HS-5 (cell line): ENCODE data around the gene TMEM11.
"Not testable (repeated sequence)": the region's sequence is repeated elsewhere in the genome, so short reads cannot be mapped to it uniquely, and the experiment has no call there.

ENCODE experiments used
- DNase-seq: peaks from one replicate; pipeline ENCODE4 v3.0.0-alpha.2; 2012; ENCODE audit warnings: low read depth

TMEM11 gene

GRCh38 chr17:21242026-21242697, 28.2 kb upstream of the TMEM11 start:
- no peak for DNase-seq

GRCh38 chr17:21241564-21241963, 27.6 kb upstream of the TMEM11 start:
- no peak for DNase-seq

- DNase-seq = no peak
Measured at GRCh38 chr17:21240369-21241055, 26.6 kb upstream of the TMEM11 start.

- no peak for DNase-seq
Measured at GRCh38 chr17:21239680-21240368, 25.9 kb upstream of the TMEM11 start.

- DNase-seq = no peak
Measured at GRCh38 chr17:21235921-21236320, 22.0 kb upstream of the TMEM11 start.

GRCh38 chr17:21233581-21234347, 19.8 kb upstream of the TMEM11 start:
- DNase-seq = no peak

GRCh38 chr17:21232033-21232749, 18.2 kb upstream of the TMEM11 start:
- DNase-seq = no peak

- no peak for DNase-seq
Measured at GRCh38 chr17:21231533-21231932, 17.6 kb upstream of the TMEM11 start.

GRCh38 chr17:21228845-21229244, 14.9 kb upstream of the TMEM11 start:
- DNase-seq = no peak

- no peak for DNase-seq
Measured at GRCh38 chr17:21228111-21228510, 14.2 kb upstream of the TMEM11 start.

GRCh38 chr17:21227277-21227676, 13.3 kb upstream of the TMEM11 start:
- DNase-seq = not testable (repeated sequence)

GRCh38 chr17:21223086-21223485, 9.1 kb upstream of the TMEM11 start:
- no peak for DNase-seq

GRCh38 chr17:21218831-21219380, 4.9 kb upstream of the TMEM11 start:
- DNase-seq = no peak

- no peak for DNase-seq
Measured at GRCh38 chr17:21218101-21218500, 4.1 kb upstream of the TMEM11 start.

GRCh38 chr17:21217346-21217745, 3.4 kb upstream of the TMEM11 start:
- DNase-seq = no peak

GRCh38 chr17:21215935-21216334, 2.0 kb upstream of the TMEM11 start:
- no peak for DNase-seq

GRCh38 chr17:21214777-21215541, 998 bp upstream of the TMEM11 start:
- no peak for DNase-seq

GRCh38 chr17:21213638-21214014, 335 bp downstream of the TMEM11 start:
- no peak for DNase-seq

- DNase-seq = no peak
Measured at GRCh38 chr17:21212826-21213637, 929 bp downstream of the TMEM11 start.
